Ectodermal cell (in vitro differentiated cells): ENCODE data around the gene LIMS3. TPM values are rescaled to one million over a fixed set of nuclear protein-coding genes. Genes with fewer than 3 reads are reported as not detected.
"Not testable (repeated sequence)": the region's sequence is repeated elsewhere in the genome, so short reads cannot be mapped to it uniquely, and the experiment has no call there.

Experiments used
- H3K27ac ChIP-seq: 2 replicates; pipeline ENCODE4 v1.7.0; 2013; ENCODE audit warnings: mild to moderate bottlenecking, low read depth, low read length; ENCODE audit not compliant: insufficient read depth, poor library complexity, severe bottlenecking
- H3K27me3 ChIP-seq: 2 replicates; pipeline ENCODE4 v1.7.0; 2013; ENCODE audit warnings: mild to moderate bottlenecking, low read length; ENCODE audit not compliant: insufficient read depth, control insufficient read depth, poor library complexity, severe bottlenecking
- H3K36me3 ChIP-seq: one replicate; pipeline ENCODE4 v1.7.0; 2013; ENCODE audit warnings: low read length; ENCODE audit not compliant: control insufficient read depth, insufficient read depth
- H3K4me1 ChIP-seq: one replicate; pipeline ENCODE4 v1.7.0; 2013; ENCODE audit warnings: low read length; ENCODE audit not compliant: control insufficient read depth, insufficient read depth
- H3K4me3 ChIP-seq: 2 replicates; pipeline ENCODE4 v1.7.0; 2013; ENCODE audit warnings: low read depth, low read length, control low read depth; ENCODE audit not compliant: insufficient read depth
- H3K9me3 ChIP-seq: 2 replicates; pipeline ENCODE4 v1.7.0; 2013; ENCODE audit warnings: mild to moderate bottlenecking, low read length, moderate library complexity; ENCODE audit not compliant: control insufficient read depth
- WGBS, 2 experiments: methylation state at CpG; one replicate each; pipeline ENCODE4 v1.1.7; 2013; ENCODE audit warnings: missing lambda C conversion rate in 2 of 2; 5-methylcytosine and 5-hydroxymethylcytosine counted together
- polyA plus RNA-seq, 4 experiments: library from polyadenylated mRNA; stranded (reverse); fragments of 50-300 nt; gene quantifications; one replicate each; pipeline ENCODE4 v1.2.3, GENCODE V29; 2013

The LIMS3 gene
- not detected for polyA plus RNA-seq (2013, experiment 1 of 4)
- polyA plus RNA-seq (2013, experiment 2 of 4) = not detected
- polyA plus RNA-seq (2013, experiment 3 of 4) = not detected
- polyA plus RNA-seq (2013, experiment 4 of 4) = not detected

GRCh38 chr2:109898462-109899336, at the start of gene LIMS3:
TSS of gene LIMS3 (plus strand) at chr2:109898688. CDS start at chr2:109898729, 41 bp downstream.
- not testable (repeated sequence) for H3K27me3 ChIP-seq, H3K9me3 ChIP-seq, H3K4me1 ChIP-seq, H3K27ac ChIP-seq, H3K36me3 ChIP-seq, H3K4me3 ChIP-seq
- WGBS, 2 experiments = no CpG with 5 or more reads among the region's 28 CpGs

GRCh38 chr2:109871129-109871751, 27.2 kb upstream of the LIMS3 start:
- H3K9me3 ChIP-seq, H3K27ac ChIP-seq, H3K4me1 ChIP-seq, H3K4me3 ChIP-seq, H3K27me3 ChIP-seq, H3K36me3 ChIP-seq: not testable (repeated sequence)
- no CpG with 5 or more reads among the region's 8 CpGs for WGBS, 2 experiments

GRCh38 chr2:109876625-109877024, 21.9 kb upstream of the LIMS3 start:
- not testable (repeated sequence) for H3K27me3 ChIP-seq, H3K4me1 ChIP-seq, H3K9me3 ChIP-seq, H3K36me3 ChIP-seq, H3K4me3 ChIP-seq, H3K27ac ChIP-seq
- WGBS, 2 experiments = no CpG with 5 or more reads among the region's 3 CpGs

GRCh38 chr2:109882112-109882511, 16.4 kb upstream of the LIMS3 start:
- not testable (repeated sequence) for H3K27ac ChIP-seq, H3K4me3 ChIP-seq, H3K9me3 ChIP-seq, H3K36me3 ChIP-seq, H3K4me1 ChIP-seq, H3K27me3 ChIP-seq
- no CpG with 5 or more reads among the region's 1 CpG for WGBS, 2 experiments

- H3K27ac ChIP-seq, H3K27me3 ChIP-seq, H3K4me1 ChIP-seq, H3K36me3 ChIP-seq, H3K4me3 ChIP-seq, H3K9me3 ChIP-seq: not testable (repeated sequence)
- WGBS, 2 experiments = no CpG with 5 or more reads among the region's 4 CpGs
Measured at GRCh38 chr2:109888414-109888813, 10.1 kb upstream of the LIMS3 start.

- WGBS, 2 experiments = no CpG with 5 or more reads among the region's 4 CpGs
- H3K36me3 ChIP-seq, H3K4me3 ChIP-seq, H3K4me1 ChIP-seq, H3K9me3 ChIP-seq, H3K27ac ChIP-seq, H3K27me3 ChIP-seq: not testable (repeated sequence)
Measured at GRCh38 chr2:109889909-109890308, 8.6 kb upstream of the LIMS3 start.

- H3K4me3 ChIP-seq, H3K9me3 ChIP-seq, H3K27me3 ChIP-seq, H3K27ac ChIP-seq, H3K36me3 ChIP-seq, H3K4me1 ChIP-seq: not testable (repeated sequence)
- WGBS, 2 experiments = no CpG with 5 or more reads among the region's 4 CpGs
Measured at GRCh38 chr2:109891024-109891423, 7.5 kb upstream of the LIMS3 start.

- WGBS, 2 experiments = no CpG with 5 or more reads among the region's 7 CpGs
- H3K36me3 ChIP-seq, H3K9me3 ChIP-seq, H3K27ac ChIP-seq, H3K4me1 ChIP-seq, H3K27me3 ChIP-seq, H3K4me3 ChIP-seq: not testable (repeated sequence)
Measured at GRCh38 chr2:109893736-109894135, 4.8 kb upstream of the LIMS3 start.

- WGBS, 2 experiments = no CpG with 5 or more reads among the region's 6 CpGs
Measured at GRCh38 chr2:109894141-109894540, 4.3 kb upstream of the LIMS3 start.

GRCh38 chr2:109895090-109895869, 3.2 kb upstream of the LIMS3 start:
- not testable (repeated sequence) for H3K36me3 ChIP-seq, H3K4me1 ChIP-seq, H3K9me3 ChIP-seq, H3K4me3 ChIP-seq, H3K27me3 ChIP-seq, H3K27ac ChIP-seq
- no CpG with 5 or more reads among the region's 3 CpGs for WGBS, 2 experiments

More at GRCh38 chr2:109894141-109894540, 4.3 kb upstream of the LIMS3 start:
- H3K4me3 ChIP-seq, H3K27ac ChIP-seq, H3K9me3 ChIP-seq, H3K36me3 ChIP-seq, H3K27me3 ChIP-seq, H3K4me1 ChIP-seq: not testable (repeated sequence)
